ENCODE measurements around the gene ZNF587B.
A peak's percentile ranks its signal among the peaks of the same experiment; 100 is the strongest.
"Not testable (repeated sequence)": the region's sequence is repeated elsewhere in the genome, so short reads cannot be mapped to it uniquely, and the experiment has no call there.

The ZNF587B gene

DNA sequence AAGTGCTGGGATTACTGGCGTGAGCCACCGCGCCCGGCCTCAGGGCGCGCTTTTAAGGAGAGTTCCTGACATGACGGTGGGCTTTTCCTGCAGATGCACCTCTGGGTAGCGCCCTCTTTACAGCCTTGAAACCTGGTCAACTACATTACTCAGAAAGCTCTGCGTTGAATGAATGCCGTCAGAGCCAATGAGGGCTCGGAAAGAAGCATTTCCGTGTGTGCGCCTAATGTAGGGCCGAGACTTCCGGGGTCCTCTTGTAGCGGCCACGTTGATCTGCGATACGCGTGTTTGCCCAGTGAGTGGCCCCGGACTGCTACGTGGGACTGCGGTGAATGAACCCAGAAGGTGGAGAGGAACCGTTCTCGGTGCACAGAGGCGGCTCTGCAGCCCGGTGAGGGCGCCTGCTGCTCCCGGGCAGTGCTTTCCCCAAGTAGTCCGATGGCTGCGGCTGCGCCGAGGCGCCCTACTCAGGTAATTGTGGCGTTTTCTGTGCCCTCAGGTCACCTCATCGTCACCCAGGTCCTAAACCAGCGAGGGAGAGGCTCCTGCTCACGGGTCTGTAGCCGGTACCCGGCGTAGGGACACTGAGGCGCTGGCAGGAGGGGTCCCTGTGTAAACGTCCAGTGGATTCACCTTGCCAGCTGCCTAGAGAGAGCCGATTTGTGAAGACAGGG is 10.5 kb upstream of the ZNF587B start:
- peak; percentile 93 for DNase-seq

DNA sequence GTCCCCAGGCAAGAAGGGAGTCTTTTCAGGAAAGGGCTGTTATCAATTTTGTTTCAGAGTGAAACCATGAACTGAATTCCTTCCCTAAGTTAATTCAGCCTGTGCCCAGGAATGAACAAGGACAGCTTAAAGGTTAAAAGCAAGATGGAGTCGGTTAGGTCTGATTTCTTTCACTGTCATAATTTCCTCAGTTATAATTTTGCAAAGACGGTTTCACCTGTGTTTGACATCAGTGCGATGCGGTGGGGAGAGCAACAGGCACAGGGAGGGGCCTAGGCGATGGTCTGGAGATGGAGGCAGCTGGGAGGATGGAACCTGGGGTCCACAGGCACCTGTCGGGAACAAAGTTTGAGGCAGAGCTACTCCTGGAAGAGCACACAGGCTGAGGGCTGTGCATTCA is 9.5 kb upstream of the ZNF587B start:
- DNase-seq, result no peak

DNA sequence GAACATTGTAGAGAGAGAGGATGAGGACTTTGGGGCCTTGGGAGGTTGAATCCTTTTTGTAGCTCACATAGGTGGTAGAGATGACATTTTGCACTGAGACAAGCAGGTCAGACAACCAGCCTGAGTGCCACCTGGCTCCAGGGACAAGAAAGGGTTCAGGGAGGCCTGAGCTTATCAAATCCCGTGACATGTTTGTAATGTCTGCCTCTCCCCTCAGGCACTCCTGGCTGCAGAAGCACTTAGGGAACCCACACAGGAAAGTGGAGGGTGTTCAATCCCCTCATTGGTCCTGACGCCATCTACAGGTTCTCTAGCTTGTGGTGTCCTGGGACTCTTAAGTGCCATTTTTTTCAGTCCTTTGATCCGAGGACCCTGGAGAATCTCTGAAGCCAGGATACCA is 9.0 kb upstream of the ZNF587B start:
- not testable (repeated sequence) for DNase-seq

DNA sequence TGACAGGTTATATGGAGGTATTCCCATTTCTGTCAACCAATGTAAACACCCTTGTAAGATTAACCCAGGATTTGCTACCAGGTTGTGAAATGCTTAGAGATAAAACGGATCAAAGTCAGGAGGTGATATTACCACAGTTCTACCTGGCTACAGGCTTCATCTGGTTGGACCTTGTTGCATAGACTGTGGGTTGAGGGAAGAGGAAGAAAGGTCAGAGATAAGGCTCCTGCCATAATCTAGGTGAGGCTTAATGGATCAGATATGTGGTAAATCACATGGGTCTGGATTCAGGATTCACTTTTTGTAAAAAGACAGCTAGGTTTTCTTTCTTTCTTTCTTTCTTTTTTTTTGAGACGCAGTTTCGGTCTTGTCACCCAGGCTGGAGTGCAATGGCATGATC is 8.6 kb upstream of the ZNF587B start:
- DNase-seq, result not testable (repeated sequence)

DNA sequence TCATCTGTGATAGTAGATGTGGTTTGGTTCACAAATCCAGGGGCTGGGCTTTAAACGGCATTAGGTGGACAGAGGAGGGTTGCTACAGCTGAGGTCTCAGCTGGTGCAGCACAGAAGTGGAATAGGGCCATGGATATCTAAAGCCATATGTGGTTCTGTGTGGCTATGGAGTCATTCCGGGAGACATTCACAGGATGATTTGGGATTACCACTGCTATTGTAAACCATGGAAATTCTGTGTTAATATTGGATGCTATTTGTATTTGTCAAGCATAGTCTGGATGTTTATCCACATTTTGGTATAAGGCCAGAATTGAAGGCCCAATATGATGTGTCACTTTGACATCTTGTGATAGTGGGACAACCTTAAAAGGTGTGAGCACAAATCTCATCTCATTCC is 6.9 kb upstream of the ZNF587B start:
- not testable (repeated sequence) for DNase-seq

DNA sequence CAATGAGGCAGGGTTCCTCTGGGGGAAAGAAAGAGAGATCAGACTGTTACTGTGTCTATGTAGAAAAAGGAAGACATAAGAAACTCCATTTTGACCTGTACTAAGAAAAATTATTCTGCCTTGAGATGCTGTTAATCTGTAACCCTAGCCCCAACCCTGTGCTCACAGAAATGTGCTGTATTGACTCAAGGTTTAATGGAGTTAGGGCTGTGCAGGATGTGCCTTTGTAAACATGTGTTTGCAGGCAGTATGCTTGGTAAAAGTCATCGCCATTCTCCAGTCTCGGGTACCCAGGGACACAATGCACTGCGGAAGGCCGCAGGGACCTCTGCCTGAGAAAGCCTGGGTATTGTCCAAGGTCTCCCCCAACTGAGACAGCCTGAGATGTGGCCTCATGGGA is 6.5 kb upstream of the ZNF587B start:
- not testable (repeated sequence) for DNase-seq

DNA sequence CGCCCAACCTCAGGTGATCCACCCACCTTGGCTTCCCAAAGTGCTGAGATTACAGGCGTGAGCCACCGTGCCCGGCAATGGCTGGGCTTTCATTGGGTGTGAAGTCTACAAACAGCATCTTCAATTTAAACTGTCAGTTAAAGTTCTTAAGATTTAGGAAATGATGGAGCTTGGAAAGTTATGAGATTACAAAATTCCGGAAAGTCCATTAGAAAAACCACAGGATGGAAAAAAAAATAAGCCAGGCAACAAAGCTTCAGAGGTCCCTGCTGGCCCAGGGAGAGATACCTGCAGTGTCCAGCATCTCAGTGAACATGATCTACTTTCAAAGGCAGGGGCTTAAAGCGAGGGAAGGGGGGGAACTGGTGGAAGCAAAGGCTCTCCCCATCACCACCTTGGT is 4.6 kb upstream of the ZNF587B start:
- DNase-seq, result no peak

DNA sequence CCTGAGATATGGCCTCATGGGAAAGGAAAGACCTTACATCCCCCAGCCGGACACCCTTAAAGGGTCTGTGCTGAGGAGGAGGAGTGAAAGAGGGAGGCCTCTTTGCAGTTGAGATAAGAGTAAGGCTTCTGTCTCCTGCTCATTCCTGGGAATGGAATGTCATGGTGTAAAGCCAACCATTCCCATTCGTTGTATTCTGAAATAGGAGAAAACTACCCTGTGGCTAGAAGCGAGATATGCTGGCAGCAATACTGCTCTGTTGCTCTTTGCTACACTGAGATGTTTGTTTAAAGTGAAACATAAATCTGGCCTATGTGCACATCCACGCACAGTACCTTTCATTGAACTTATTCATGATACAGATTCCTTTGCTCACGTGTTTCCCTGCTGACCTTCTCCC is 783 bp upstream of the ZNF587B start:
- DNase-seq, result no peak

DNA sequence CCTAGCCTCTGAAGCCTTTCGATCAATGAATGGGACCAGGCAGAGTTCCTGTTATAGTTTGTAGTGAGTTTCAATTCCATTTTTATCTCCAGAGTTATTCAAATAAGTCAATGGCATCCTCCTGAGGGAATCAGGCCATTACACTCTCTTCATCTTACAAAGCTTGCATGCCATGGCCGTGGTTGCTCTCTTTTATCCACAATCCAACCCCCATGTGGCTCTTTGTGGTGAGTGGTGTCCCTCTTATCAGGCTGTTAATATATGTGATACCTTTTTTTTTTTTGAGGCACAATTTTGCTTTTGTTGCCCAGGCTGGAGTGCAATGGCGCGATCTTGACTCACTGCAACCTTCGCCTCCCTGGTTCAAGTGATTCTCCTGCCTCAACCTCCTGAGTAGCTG is 6.9 kb downstream of the ZNF587B start:
- DNase-seq, result not testable (repeated sequence)

DNA sequence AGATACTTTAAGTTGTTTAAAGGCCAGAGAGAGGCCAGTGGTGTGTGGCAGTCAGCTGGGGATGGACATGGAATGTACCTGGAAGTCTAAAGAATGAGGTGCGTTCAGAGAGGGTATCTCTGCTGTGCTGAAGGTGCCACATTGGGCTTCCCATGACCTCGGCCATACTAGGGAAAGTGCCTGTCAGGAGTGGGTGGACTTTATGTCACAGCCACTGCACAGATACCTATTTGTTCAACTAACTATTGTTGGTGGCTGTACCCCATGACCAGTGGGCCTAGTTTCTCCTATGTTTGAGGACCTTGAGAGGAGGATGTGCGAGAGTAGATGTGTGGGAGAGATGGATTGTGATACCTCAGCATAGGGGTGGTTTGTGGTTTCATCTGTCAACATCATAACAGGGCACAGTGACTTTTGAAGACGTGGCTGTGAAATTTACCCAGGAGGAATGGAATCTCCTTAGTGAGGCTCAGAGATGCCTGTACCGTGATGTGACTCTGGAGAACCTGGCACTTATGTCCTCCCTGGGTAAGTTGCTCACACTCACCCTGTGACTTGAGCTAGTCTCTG is 8.6 kb downstream of the ZNF587B start:
- not testable (repeated sequence) for DNase-seq

DNA sequence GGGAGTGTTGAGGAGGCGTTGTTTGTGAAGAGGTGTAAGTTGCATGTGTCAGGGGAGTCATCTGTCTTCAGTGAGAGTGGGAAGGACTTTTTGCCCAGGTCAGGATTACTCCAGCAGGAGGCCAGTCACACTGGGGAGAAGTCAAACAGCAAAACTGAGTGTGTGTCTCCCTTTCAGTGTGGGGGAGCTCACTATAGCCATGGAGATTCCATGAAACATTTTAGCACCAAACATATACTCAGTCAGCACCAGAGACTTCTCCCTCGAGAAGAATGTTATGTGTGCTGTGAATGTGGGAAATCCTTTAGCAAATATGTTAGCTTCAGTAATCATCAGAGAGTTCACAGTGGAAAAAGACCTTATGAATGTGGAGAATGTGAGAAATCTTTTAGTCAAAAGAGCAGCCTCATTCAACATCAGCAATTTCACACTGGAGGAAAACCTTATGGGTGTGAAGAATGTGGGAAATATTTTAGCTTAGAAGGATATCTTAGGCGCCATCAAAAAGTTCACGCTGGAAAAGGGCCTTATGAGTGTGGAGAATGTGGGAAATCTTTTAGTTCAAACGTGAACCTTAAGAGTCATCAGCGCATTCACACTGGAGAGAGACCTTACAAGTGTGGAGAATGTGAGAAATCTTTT is 11.1 kb downstream of the ZNF587B start:
- no peak for DNase-seq

DNA sequence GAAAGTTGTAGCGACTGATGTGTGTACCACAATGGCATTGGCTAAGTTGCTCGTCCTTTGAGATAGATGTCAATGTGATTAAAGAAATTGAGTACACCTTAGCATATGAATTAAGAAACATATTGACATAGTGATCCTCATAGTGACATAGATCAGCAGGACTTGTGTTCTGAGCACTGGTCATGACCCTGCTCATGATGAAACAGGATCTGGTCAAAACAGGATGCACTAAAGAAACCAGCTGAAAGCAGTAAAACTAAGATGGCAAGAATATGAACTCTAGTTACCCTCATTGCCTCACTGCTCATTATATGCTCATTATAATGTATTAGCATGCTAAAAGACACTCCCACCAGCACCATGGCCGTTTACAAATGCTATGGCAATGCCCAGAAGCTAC is 17.1 kb downstream of the ZNF587B start:
- DNase-seq, result not testable (repeated sequence)

DNA sequence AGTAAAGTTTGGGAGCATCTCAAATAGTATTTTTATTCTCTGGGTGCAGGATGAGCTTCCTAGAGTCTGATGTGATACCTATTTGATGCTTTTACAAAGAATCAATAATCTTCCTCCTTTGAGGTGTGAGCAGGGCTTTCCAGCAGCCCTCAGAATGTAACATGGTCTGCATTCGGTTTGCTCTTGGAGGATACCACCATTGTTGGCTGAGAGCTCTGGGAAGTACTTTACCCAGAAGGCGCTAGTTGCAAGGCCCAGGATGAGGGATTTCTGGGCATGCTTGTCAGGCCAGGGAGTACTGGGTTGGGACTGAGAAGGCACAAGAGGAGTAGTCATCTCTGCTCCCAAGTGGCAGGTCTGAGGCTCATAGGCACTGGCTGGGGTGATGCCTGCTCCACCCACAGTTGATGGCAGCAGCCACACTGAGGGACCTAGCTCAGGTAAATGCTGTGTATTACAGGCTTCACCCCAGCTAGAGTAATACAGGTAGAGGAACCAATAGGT is 19.1 kb downstream of the ZNF587B start:
- not testable (repeated sequence) for DNase-seq

DNA sequence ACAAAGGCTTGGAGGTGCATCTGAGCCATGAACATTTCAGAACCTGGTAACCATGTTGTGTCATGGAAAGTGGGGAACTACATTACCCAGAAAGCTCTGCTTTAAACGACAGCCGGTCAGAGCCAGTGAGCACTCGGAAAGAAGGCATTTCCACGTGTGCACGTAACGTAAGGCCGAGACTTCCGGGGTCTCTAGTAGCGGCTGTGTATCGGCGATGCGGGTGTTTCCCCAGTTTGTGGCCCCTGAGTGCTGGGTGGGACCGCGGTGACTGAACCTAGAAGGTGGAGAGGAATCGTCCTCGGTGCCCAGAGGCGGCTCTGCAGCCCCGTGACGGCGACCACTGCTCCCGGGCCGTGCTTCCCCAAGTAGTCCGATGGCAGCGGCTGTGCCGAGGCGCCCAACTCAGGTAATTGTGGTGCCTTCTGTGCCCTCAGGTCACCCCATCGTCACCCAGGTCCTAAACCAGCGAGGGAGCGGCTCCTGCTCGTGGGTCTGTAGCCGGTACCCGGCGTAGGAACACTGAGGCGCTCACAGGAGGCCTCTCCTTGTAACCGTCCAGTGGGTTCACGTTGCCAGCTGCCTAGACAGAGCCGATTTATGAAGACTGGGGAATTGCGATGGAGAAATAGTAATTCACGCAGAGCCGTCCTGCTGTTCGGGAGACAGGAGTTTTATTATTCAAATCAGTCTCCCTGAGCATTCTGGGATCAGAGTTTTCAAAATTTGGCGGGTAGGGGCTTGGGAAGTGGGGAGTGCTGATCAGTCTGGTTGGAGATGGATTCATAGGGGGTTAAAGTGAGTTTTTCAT is 19.8 kb downstream of the ZNF587B start, which contains the start of gene ZNF587:
Gene ZNF587 (plus strand): TSS at position 194 of the 808 bp plus-strand sequence. CDS start 180 bp downstream, at position 374.
- DNase-seq, result peak; percentile 32

DNA sequence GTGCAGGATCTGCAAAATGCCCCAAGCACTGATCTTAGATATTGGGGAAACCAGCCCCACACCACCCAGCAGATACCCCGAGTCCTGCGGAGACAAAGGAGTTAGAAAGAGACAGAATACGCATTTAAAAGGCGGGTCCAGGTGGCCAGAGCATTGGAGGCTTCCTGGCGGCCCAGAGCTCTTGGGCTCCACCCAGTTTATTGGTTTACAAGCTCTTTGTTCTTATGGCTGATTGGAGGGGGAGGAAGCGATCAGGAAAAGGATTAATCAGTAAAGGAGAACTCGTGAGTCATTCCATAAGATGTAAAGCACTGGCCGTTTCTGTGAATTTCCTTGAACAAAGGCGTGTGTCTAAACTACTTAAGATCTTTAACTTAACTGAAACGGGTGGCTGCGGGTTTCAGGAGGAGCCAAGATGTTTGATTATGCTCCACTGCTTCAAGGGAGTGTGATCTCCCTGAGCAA is 20.5 kb downstream of the ZNF587B start:
- no peak for DNase-seq

DNA sequence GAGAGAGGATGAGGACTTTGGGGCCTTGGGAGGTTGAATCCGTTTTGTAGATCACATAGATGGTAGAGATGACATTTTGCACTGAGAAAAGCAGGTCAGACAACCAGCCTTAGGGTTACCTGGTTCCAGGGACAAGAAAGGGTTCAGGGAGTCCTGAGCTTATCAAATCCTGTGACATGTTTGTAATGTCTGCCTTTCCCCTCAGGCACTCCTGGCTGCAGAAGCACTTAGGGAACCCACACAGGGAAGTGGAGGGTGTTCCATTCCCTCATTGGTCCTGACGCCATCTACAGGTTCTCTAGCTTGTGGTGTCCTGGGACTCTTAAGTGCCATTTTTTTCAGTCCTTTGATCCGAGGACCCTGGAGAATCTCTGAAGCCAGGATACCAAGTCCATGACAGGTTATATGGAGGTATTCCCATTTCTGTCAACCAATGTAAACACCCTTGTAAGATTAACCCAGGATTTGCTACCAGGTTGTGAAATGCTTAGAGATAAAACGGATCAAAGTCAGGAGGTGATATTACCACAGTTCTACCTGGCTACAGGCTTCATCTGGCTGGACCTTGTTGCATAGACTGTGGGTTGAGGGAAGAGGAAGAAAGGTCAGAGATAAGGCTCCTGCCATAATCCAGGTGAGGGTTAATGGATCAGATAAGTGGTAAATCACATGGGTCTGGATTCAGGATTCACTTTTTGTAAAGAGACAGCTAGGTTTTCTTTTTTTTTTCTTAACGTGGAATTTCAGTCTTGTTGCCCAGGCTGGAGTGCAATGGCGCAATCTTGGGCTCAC is 21.9 kb downstream of the ZNF587B start:
- not testable (repeated sequence) for DNase-seq

DNA sequence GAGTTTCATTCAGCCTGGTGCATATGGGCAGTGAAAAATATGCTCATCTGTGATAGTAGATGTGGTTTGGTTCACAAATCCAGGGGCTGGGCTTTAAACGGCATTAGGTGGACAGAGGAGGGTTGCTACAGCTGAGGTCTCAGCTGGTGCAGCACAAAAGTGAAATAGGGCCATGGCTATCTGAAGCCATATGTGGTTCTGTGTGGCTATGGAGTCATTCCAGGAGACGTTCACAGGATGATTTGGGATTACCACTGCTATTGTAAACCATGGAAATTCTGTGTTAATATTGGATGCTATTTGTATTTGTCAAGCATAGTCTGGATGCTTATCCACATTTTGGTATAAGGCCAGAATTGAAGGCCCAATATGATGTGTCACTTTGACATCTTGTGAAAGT is 24.0 kb downstream of the ZNF587B start:
- not testable (repeated sequence) for DNase-seq

DNA sequence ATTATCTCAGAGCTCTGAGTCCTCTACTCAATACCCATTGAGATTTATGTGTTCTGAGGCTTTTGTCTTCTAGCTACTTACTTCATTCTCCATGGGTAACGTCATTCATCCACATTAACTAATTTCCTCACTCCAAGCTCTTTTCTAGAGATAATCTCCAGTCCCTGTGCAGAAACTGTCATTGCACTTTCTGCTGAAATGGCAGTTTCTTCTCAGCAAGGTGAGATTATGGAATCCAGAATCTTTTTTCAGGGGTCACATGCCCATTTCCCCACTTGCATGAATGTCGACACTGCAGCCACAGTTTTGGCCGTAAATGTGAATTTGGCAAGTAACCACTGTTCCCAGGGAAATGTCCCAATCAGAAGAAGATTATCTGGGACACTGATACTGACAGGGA is 32.3 kb downstream of the ZNF587B start:
- DNase-seq, result not testable (repeated sequence)

DNA sequence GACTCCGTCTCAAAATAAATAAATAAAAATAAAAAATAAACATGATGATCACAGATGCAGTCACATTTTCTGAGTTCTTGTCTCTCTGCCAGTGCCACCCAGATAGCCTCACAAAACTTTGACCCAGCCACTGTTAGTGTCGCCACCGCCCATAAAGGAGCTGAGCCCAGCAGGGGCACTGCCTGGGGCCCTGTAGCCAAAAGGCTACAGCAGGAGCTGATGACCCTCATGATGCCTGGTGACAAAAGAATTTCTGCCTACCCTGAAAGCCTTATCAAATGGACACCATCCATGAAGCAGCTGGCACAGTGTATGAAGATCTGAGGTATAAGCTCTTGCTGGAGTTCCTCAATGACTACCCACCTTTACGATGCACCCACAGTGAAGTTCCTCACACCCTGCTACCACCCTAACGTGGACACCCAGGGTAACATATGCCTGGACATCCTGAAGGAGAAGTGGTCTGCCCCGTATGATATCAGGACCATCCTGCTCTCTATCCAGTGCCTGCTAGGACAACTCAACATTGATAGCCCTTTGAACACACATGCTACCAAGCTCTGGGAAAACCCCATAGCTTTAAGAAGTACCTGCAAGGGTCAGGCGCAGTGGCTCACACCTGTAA is 37.9 kb downstream of the ZNF587B start:
- no peak for DNase-seq

DNA sequence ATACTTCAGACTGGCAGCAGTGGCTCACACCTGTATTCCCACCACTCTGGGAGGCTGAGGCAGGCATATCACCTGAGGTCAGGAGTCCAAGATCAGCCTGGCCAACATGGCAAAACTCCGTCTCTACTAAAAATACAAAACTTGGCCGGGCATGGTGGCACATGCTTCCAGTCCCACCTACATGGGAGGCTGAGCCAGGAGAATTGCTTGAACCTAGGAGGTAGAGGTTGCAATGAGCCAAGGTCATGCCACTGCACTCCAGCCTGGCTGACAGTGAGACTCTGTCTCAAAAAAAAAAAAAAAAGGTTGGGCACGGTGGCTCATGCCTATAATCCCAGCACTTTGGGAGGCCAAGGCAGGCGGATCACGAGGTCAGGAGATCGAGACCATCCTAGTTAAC is 39.6 kb downstream of the ZNF587B start:
- DNase-seq, result not testable (repeated sequence)

DNA sequence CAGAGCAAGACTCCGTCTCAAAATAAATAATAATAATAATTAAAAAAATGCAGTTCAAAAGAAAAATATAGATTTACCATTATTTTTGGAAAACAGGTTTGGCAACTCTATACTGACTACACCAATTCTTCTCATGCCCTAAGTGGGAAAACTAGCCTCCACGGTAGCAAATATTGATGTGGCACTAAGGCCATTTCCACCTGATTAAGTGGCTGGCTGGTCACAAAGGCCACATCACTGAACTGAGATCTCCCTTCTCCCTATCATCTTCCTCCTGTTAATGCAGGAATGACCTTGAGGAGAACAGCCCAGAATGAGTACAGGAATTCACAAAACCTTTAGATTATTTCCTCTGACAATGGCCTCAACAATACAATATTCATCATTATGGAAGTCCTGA is 40.1 kb downstream of the ZNF587B start:
- no peak for DNase-seq

DNA sequence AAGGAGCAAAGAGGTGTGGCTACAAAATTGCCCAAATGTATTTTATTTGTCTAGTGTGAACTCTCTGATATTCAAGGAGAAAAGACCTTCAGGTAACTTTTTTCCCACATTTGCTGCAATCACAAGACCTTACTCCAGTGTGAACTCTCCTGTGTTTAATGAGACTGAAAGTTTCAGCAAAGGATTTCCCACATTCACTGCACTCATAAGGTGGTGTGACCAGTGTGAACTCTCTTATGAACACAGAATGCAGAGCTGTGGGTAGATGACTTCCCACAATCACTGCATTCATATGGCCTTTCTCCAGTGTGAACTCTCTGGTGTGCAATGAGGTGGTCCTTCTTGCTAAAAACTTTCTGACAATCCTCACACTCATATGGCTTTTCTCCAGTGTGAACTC is 42.4 kb downstream of the ZNF587B start:
- DNase-seq, result no peak

Data from NCI-H1436 (cell line).